ENCODE results near the gene RAB20.

GRCh38 chr13:110485604-110486003 lies 75.9 kb downstream of the RAB20 start:
- TF ChIP-seq CTCF (conservative IDR thresholded peaks at IDR 0.05; ENCODE audit: low read length) (no peak), EZH2phosphoT487 (IDR thresholded peaks at IDR 0.05; ENCODE audit: borderline replicate concordance) (no peak)
